ENCODE data around the gene SEC22C. TPM values are rescaled to one million over a fixed set of nuclear protein-coding genes. Genes with fewer than 3 reads are reported as not detected.

The SEC22C gene
- total RNA-seq, 2 donors from 2014 or later = 17.1 to 17.5 TPM

DNA sequence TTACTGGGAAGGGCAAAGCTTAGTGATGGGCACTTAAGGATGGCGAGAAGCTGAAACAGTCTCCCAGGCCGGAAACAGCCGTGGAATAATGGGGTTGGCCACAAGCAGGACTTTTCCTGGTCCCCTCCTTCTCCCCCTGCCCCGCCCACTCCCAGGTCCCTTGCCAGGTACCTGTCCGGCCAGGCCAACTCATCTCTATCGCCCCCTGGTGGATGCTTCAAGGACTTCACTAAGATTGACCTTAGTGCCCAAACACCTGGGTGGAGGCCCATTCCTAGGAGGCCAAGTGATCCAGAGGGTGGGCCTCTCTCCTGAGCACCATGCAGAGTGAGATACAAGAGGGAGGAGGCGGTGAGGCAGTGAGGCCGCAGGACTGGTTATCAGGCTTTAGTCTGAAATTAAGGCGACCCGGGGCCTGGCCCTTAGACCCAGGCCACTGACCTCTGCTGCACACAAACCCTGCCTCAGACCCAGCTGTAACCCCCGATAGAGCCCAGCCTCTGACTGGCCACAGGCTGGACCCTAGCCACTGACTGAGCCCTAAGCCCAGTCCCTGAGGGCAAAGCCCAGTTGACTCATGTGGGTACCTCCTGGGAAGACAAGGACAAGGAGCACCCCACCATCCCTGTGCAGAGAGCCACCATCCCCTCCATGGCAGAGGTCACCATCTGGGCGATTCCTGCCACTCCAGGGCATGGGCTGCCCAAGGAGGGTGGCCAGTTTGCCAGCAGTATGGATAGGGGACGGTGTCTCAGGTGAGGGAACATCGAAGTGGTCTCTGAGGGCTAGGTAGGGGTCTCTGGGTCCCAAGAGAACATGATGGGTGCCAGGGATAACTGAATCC is 41.7 kb downstream of the SEC22C start:
- intact Hi-C loops (cut with DNase I) = loop anchor here (2.0 to 5.0 kb wide), 2 partner anchors 41 to 93 kb away; no protein-coding TSS in a partner anchor
- H3K9me3 ChIP-seq = no peaks in the 10 kb centered on the region
- no peak overlapping the region for H3K27ac ChIP-seq

GRCh38 chr3:42537350-42537749 is 44.4 kb downstream of the SEC22C start:
- Histone ChIP-seq H3K4me3 (no peak overlapping the region), H3K9me3 (no peaks in the 10 kb centered on the region), H3K27ac (no peak overlapping the region), H3K4me1 (no peaks in the 10 kb centered on the region), H3K27me3 (no peaks in the 10 kb centered on the region), H3K36me3 (no peaks in the 10 kb centered on the region), H3K9ac (ENCODE audit: low read depth in 2 of 2, low read length in 2 of 2) (no peak overlapping the region)
- TF ChIP-seq CTCF (IDR thresholded peaks at IDR 0.05) = no peak
- intact Hi-C loops (cut with DNase I) = no loop called here
- DNase-seq = no peak

More for the DNA sequence above, 41.7 kb downstream of the SEC22C start:
- DNase-seq = peak; percentile 89
- Histone ChIP-seq H3K27me3 (no peaks in the 10 kb centered on the region), H3K4me1 (peaks cover 6% of the 10 kb centered on the region), H3K36me3 (no peaks in the 10 kb centered on the region), H3K9ac (ENCODE audit: low read depth in 2 of 2, low read length in 2 of 2) (peak overlapping the region in 1 of 2 donors; percentile 4), H3K4me3 (no peak overlapping the region)
- TF ChIP-seq CTCF (IDR thresholded peaks at IDR 0.05) = peak; percentile 81

GRCh38 chr3:42535981-42536784 is 45.6 kb downstream of the SEC22C start:
- H3K4me1 ChIP-seq = no peaks in the 10 kb centered on the region
- no peaks in the 10 kb centered on the region for H3K36me3 ChIP-seq
- H3K27ac ChIP-seq = no peak overlapping the region
- H3K27me3 ChIP-seq = no peaks in the 10 kb centered on the region
- DNase-seq = peak; percentile 73
- no peak overlapping the region for H3K9ac ChIP-seq (ENCODE audit: low read depth in 2 of 2, low read length in 2 of 2)
- H3K9me3 ChIP-seq = no peaks in the 10 kb centered on the region
- intact Hi-C loops (cut with DNase I) = no loop called here
- TF ChIP-seq CTCF (IDR thresholded peaks at IDR 0.05) = peak; percentile 22
- H3K4me3 ChIP-seq = no peak overlapping the region

GRCh38 chr3:42533161-42533897 is 48.4 kb downstream of the SEC22C start:
- Histone ChIP-seq H3K27ac (no peak overlapping the region), H3K9ac (ENCODE audit: low read depth in 2 of 2, low read length in 2 of 2) (no peak overlapping the region), H3K4me1 (no peaks in the 10 kb centered on the region), H3K9me3 (no peaks in the 10 kb centered on the region), H3K36me3 (no peaks in the 10 kb centered on the region), H3K27me3 (no peaks in the 10 kb centered on the region), H3K4me3 (no peak overlapping the region)
- intact Hi-C loops (cut with DNase I) = no loop called here
- TF ChIP-seq CTCF (IDR thresholded peaks at IDR 0.05) = no peak
- DNase-seq = no peak

GRCh38 chr3:42532229-42532628 is 49.5 kb downstream of the SEC22C start:
- no peaks in the 10 kb centered on the region for H3K9me3 ChIP-seq
- H3K4me3 ChIP-seq = no peak overlapping the region
- intact Hi-C loops (cut with DNase I) = no loop called here
- no peaks in the 10 kb centered on the region for H3K36me3 ChIP-seq
- TF ChIP-seq CTCF (IDR thresholded peaks at IDR 0.05) = no peak
- no peak overlapping the region for H3K9ac ChIP-seq (ENCODE audit: low read depth in 2 of 2, low read length in 2 of 2)
- H3K27me3 ChIP-seq = no peaks in the 10 kb centered on the region
- no peak for DNase-seq
- H3K4me1 ChIP-seq = no peaks in the 10 kb centered on the region
- H3K27ac ChIP-seq = no peak overlapping the region
